ENCODE measurements around the gene SLC16A3. TPM values are rescaled to one million over a fixed set of nuclear protein-coding genes. Genes with fewer than 3 reads are reported as not detected.

SLC16A3 gene
- total RNA-seq, 2 experiments from 2014 or later = 183 to 193 TPM

DNA sequence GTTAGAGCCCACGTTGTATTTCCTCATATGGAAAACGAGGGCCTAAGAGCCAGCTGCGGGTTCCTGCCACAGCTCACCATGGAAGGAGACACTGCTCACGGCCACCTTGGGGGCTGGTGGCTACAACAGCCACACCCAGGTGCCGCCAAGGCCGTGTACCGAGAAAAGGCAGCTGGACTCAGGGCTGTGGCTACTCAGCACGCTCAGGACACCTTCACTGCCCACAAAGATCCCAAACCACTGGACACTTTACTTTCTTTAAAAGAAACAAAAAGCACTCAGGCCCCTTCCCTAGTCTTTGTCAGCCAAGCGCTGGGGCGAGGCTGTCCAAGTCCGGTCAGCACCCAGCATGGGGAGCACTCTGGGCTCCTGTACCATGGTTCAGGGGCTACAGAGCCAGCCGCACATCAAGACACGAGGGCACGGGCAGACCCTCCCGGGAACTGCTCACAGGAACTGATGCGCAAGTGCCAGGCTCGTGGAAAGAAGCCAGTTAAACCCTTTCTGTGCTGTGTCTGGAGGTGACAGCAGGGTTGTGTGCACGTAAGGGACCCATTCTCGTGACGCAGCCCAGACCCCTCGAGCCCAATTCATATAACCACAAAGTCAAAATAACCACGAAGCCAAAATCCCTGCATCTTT, 18.5 kb downstream of the SLC16A3 start:
- CTCF ChIA-PET = interaction anchor here (1.7 kb wide), 1 partner anchor 12 kb away, joined by 6 read pairs; no protein-coding TSS in a partner anchor
- TF ChIP-seq, protein P1, sequence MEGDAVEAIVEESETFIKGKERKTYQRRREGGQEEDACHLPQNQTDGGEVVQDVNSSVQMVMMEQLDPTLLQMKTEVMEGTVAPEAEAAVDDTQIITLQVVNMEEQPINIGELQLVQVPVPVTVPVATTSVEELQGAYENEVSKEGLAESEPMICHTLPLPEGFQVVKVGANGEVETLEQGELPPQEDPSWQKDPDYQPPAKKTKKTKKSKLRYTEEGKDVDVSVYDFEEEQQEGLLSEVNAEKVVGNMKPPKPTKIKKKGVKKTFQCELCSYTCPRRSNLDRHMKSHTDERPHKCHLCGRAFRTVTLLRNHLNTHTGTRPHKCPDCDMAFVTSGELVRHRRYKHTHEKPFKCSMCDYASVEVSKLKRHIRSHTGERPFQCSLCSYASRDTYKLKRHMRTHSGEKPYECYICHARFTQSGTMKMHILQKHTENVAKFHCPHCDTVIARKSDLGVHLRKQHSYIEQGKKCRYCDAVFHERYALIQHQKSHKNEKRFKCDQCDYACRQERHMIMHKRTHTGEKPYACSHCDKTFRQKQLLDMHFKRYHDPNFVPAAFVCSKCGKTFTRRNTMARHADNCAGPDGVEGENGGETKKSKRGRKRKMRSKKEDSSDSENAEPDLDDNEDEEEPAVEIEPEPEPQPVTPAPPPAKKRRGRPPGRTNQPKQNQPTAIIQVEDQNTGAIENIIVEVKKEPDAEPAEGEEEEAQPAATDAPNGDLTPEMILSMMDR (IDR thresholded peaks at IDR 0.05) = no peak
- peaks cover 70% of the 10 kb centered on the region for H3K36me3 Mint-ChIP-seq (ENCODE audit: low read depth)
- POLR2A ChIA-PET = interaction anchor here (1.5 kb wide), 1 partner anchor 51 kb away, joined by 4 read pairs; no protein-coding TSS in a partner anchor
- H3K4me1 Mint-ChIP-seq (ENCODE audit: low read depth) = peaks cover 20% of the 10 kb centered on the region
- DNase-seq = no peak
- H3K4me3 Mint-ChIP-seq = no peak overlapping the region
- no peak for ATAC-seq
- H3K27me3 Mint-ChIP-seq = no peaks in the 10 kb centered on the region
- no peaks in the 10 kb centered on the region for H3K9me3 Mint-ChIP-seq
- H3K27ac Mint-ChIP-seq = peak overlapping the region; percentile 74
- intact Hi-C loops (cut with micrococcal nuclease) = no loop called here

DNA sequence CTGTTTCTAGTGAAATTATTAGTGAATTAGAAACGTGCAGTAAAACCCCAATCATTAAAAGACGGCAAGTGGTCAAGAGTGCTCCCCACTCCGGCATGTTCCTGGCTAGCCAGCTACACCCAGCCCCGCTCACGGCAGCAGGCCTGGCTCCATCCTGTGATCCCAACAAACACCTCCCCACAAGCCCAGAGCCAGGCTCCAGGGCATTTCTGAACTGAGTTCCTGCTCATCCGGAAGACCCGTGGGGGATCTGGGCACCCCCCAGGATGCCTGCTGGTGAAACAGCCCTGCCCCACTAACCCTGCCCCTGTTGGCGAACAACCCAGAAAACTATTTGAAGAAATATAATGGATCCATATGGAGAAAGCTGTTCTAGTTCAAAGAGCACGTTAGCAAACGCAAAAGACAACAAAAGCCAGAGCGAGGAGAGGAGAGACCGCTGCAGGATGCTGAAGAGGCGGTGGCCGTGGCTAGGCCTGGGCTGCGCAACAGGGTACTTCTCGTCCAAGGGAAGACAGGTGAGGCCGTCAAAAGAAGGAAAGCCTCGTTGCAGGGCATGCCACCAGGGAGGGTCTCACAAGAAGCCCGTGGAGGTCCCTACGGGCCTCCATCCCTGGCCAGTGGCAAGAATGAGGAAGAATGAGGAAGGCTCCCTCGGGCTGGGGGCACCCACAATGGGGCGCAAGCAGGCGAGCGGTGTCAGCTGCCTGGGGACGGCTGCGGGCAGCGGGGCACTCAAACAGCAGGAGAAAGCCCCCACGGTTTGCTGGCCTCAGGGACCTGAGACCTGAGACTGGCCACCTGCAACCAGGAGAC, 19.2 kb downstream of the SLC16A3 start:
- TF ChIP-seq, protein P1 (IDR thresholded peaks at IDR 0.05) = no peak
- peak overlapping the region; percentile 21 for H3K27ac Mint-ChIP-seq
- ChIA-PET POLR2A (interaction anchor here (1.0 to 1.7 kb wide), 3 partner anchors 16 to 51 kb away, joined by 3 to 4 read pairs (median 4); no protein-coding TSS in a partner anchor), CTCF (no interaction called here)
- H3K36me3 Mint-ChIP-seq (ENCODE audit: low read depth) = peaks cover 73% of the 10 kb centered on the region
- peaks cover 15% of the 10 kb centered on the region for H3K4me1 Mint-ChIP-seq (ENCODE audit: low read depth)
- H3K4me3 Mint-ChIP-seq = no peak overlapping the region
- intact Hi-C loops (cut with micrococcal nuclease) = no loop called here
- no peaks in the 10 kb centered on the region for H3K27me3 Mint-ChIP-seq
- ATAC-seq (no peak), DNase-seq (no peak)
- H3K9me3 Mint-ChIP-seq = no peaks in the 10 kb centered on the region

DNA sequence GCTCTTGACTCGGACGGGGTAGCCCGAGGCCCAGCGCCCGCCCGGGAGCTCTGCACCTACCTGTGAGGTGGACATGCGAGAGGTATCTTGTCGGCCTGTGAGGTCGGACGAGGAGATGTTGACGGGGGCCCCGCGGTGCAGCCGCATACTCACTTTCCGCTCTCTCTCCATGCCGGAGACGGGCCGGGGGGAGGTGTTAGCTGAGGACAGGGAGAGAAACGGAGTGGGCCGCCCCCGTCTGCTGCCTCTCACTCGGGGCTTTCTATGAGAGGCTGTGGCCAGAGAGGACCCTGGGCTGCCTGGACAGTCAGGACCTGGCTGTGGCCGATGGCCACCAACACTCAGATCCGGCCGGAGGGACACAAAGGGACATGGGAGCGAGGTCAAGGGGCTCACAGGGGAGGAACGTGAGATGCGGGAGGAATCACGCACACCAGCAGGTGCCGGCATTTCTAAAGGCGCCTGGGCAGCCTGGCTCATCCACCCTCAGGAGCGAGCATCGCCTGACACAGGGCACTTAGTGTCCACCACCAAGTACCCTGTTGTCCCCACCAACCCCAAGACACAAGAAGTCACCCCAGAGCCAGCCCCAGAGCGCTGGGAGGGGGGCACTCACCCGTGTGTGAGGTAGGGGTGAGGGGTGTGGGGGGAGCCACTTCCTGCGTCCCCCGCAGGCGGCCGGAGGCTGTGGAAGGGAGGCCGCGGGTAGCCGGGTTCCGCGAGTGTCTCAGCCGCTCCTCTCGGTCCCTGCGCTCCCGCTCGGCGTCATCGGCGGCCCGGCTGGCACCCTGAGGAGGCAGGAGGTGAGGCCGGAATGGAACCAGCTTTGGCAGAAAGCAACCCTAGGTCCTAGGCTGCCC, 20.2 kb downstream of the SLC16A3 start:
- Mint-ChIP-seq H3K27me3 (no peaks in the 10 kb centered on the region), H3K4me3 (no peak overlapping the region), H3K4me1 (ENCODE audit: low read depth) (peaks cover 12% of the 10 kb centered on the region), H3K9me3 (no peaks in the 10 kb centered on the region), H3K36me3 (ENCODE audit: low read depth) (peaks cover 68% of the 10 kb centered on the region), H3K27ac (no peak overlapping the region)
- TF ChIP-seq, protein P1 (IDR thresholded peaks at IDR 0.05) = no peak
- DNase-seq (no peak), ATAC-seq (no peak)
- ChIA-PET CTCF (no interaction called here), POLR2A (interaction anchor here (0.6 to 1.7 kb wide), 5 partner anchors 15 to 233 kb away, joined by 3 to 4 read pairs (median 3); no protein-coding TSS in a partner anchor)
- intact Hi-C loops (cut with micrococcal nuclease) = no loop called here

DNA sequence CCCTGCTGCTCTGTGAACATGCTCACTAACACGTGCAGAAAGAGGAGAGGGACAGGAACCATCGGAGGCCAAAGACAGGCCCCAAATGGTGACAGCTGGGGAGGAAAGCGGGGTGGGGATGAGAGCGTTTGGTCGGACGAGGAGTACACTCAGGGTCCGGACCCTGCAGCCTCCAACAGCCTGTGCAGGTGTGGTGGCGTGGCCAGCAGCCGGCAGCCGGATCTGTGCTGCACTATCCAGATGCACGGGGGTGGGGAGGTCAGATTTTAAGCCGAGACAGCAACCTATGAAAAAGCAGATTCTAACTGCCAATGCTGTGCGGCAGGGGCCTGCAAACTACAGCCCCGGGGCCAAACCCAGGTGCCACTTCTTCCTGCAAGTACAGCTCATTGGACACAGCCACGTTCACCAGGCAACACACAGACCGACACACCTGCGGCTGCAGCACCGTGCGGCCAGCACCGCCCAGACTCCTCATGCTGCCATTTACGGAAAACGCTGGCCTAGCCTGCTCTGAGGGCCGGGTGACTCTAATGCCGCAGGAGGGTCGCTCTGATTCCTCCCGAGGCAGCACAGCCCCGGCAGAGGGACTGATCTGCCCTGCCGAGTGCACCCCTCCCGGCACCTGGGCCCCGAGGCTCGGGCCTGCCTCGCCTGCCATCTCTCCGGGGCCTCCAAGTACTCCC, 21.2 kb downstream of the SLC16A3 start:
- Mint-ChIP-seq H3K27me3 (no peaks in the 10 kb centered on the region), H3K27ac (no peak overlapping the region), H3K4me3 (no peak overlapping the region), H3K4me1 (ENCODE audit: low read depth) (peaks cover 8% of the 10 kb centered on the region), H3K36me3 (ENCODE audit: low read depth) (peaks cover 60% of the 10 kb centered on the region), H3K9me3 (no peaks in the 10 kb centered on the region)
- CTCF ChIA-PET = interaction anchor here (0.9 kb wide), 1 partner anchor 8 kb away, joined by 3 read pairs; no protein-coding TSS in a partner anchor
- ATAC-seq (no peak), DNase-seq (no peak)
- intact Hi-C loops (cut with micrococcal nuclease) = no loop called here
- TF ChIP-seq, protein P1 (IDR thresholded peaks at IDR 0.05) = no peak
- POLR2A ChIA-PET = interaction anchor here (0.6 to 1.7 kb wide), 6 partner anchors 9 to 232 kb away, joined by 3 to 6 read pairs (median 3); no protein-coding TSS in a partner anchor
